ENCODE data around the gene SLC44A2. TPM values are rescaled to one million over a fixed set of nuclear protein-coding genes. Genes with fewer than 3 reads are reported as not detected.

The SLC44A2 gene
- total and polyA plus RNA-seq, 2 of the 13 experiments (the other 11 are each of a cell fraction or from before 2014, with no cell fraction given) = 2.4 to 5.6 TPM

DNA sequence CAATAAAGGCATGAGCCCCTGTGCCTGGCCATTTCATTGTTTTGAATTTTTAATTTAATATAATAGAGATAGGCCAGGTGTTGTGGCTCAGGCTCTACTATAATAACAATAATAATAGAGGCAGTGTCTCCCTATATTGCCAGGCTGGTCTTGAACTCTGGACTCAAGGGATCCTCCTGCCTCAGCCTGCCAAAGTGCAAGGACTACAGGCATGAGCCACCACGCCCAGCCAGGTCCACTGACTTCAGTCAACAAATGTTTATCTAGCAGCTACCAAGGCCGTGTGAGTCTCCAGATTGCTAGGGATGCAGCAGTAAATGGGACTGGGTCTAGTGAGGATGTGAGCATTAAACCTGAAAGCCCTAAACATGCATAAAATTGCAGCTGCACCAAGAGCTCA is 15.0 kb downstream of the SLC44A2 start (continued):
- TF ChIP-seq, protein P1, sequence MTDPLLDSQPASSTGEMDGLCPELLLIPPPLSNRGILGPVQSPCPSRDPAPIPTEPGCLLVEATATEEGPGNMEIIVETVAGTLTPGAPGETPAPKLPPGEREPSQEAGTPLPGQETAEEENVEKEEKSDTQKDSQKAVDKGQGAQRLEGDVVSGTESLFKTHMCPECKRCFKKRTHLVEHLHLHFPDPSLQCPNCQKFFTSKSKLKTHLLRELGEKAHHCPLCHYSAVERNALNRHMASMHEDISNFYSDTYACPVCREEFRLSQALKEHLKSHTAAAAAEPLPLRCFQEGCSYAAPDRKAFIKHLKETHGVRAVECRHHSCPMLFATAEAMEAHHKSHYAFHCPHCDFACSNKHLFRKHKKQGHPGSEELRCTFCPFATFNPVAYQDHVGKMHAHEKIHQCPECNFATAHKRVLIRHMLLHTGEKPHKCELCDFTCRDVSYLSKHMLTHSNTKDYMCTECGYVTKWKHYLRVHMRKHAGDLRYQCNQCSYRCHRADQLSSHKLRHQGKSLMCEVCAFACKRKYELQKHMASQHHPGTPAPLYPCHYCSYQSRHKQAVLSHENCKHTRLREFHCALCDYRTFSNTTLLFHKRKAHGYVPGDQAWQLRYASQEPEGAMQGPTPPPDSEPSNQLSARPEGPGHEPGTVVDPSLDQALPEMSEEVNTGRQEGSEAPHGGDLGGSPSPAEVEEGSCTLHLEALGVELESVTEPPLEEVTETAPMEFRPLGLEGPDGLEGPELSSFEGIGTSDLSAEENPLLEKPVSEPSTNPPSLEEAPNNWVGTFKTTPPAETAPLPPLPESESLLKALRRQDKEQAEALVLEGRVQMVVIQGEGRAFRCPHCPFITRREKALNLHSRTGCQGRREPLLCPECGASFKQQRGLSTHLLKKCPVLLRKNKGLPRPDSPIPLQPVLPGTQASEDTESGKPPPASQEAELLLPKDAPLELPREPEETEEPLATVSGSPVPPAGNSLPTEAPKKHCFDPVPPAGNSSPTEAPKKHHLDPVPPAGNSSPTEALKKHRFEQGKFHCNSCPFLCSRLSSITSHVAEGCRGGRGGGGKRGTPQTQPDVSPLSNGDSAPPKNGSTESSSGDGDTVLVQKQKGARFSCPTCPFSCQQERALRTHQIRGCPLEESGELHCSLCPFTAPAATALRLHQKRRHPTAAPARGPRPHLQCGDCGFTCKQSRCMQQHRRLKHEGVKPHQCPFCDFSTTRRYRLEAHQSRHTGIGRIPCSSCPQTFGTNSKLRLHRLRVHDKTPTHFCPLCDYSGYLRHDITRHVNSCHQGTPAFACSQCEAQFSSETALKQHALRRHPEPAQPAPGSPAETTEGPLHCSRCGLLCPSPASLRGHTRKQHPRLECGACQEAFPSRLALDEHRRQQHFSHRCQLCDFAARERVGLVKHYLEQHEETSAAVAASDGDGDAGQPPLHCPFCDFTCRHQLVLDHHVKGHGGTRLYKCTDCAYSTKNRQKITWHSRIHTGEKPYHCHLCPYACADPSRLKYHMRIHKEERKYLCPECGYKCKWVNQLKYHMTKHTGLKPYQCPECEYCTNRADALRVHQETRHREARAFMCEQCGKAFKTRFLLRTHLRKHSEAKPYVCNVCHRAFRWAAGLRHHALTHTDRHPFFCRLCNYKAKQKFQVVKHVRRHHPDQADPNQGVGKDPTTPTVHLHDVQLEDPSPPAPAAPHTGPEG (CRISPR knock-in tag; IDR thresholded peaks at IDR 0.05) = no peak
- no peak; the same call in 1 of the 2 replicates for TF ChIP-seq ZNF3 (CRISPR knock-in tag; IDR thresholded peaks at IDR 0.05)
- TF ChIP-seq, protein P2, sequence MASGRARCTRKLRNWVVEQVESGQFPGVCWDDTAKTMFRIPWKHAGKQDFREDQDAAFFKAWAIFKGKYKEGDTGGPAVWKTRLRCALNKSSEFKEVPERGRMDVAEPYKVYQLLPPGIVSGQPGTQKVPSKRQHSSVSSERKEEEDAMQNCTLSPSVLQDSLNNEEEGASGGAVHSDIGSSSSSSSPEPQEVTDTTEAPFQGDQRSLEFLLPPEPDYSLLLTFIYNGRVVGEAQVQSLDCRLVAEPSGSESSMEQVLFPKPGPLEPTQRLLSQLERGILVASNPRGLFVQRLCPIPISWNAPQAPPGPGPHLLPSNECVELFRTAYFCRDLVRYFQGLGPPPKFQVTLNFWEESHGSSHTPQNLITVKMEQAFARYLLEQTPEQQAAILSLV (CRISPR knock-in tag; IDR thresholded peaks at IDR 0.05; ENCODE audit: borderline replicate concordance) = no peak

DNA sequence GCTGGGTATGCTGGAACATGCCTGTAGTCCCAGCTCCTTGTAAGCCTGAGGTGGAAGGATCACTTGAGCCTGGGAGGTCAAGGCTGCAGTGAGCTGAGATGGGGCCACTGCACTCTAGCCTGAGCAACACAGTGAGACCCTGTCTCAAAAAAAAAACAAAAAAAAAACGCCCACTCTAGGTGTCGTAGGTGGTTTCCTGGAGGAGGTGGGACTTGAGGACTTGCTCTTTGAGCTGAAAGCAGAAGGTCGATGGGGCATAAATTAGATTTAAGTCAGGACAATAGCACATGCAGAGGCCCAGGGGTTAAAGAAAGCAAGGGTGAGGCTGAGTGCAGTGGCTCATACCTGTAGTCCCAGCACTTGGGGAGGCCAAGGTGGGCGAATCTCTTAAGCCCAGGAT is 15.9 kb downstream of the SLC44A2 start:
- no peak for DNase-seq (ENCODE audit: low spot score)
- Histone ChIP-seq H3K9me3 (ENCODE audit: low read length) (no peaks in the 10 kb centered on the region), H3K79me2 (ENCODE audit: insufficient read depth, low read length) (no peaks in the 10 kb centered on the region), H3K27me3 (ENCODE audit: control insufficient read depth in 1 of 2, insufficient read depth in 2 of 2, low read length in 2 of 2) (no peaks in the 10 kb centered on the region), H2AFZ (ENCODE audit: low read length) (no peak overlapping the region), H3K9ac (ENCODE audit: insufficient read depth, low read depth, low read length) (no peak overlapping the region), H3K4me1 (ENCODE audit: insufficient read depth, low read length) (peaks cover 85% of the 10 kb centered on the region), H3K36me3 (replicated peaks in 1 of 2; ENCODE audit: control insufficient read depth in 1 of 2, insufficient read depth in 2 of 2, low read length in 2 of 2) (no peaks in the 10 kb centered on the region), H3K4me2 (ENCODE audit: low read depth, low read length) (no peak overlapping the region), H3K27ac (ENCODE audit: extremely low read length, insufficient read depth, low read length) (no peak overlapping the region), H4K20me1 (ENCODE audit: insufficient read depth, low read length) (no peaks in the 10 kb centered on the region), H3K4me3 (replicated peaks in 1 of 3; ENCODE audit: insufficient read depth in 1 of 3, low read depth in 2 of 3, low read length in 3 of 3) (no peak overlapping the region)
- in situ Hi-C loops (cut with HindIII; ENCODE audit: extremely low pct_ligation_motif_present, low pct_unique_long_range_greater_than_20kb) (loop anchor here (5.0 kb wide), 1 partner anchor 59 kb away; no protein-coding TSS in a partner anchor), intact Hi-C loops (cut with micrococcal nuclease; ENCODE audit: unreplicated experiment) (no loop called here)
- ChIA-PET CTCF (ENCODE audit: low intra/inter-chr PET ratio, low total read pairs) (interaction anchor here (1.8 kb wide), 1 partner anchor 60 kb away, joined by 5 read pairs; no protein-coding TSS in a partner anchor), POLR2A (interaction anchor here (0.9 to 2.0 kb wide), 3 partner anchors 22 to 61 kb away, joined by 3 to 5 read pairs (median 3); partner anchors contain the start of gene QTRT1)
- FAIRE-seq = no peak
- BruUV-seq (replicated peaks) = no TSS peak
- WGBS (ENCODE audit: low lambda C conversion rate) = 39% methylated on average over 4 of the region's 4 CpGs
- ATAC-seq = no peak
- TF ChIP-seq ZNF232 (CRISPR knock-in tag; IDR thresholded peaks at IDR 0.05; ENCODE audit: borderline replicate concordance) (no peak), STAT5B (CRISPR knock-in tag; IDR thresholded peaks at IDR 0.05) (no peak), AKAP8 (CRISPR knock-in tag; IDR thresholded peaks at IDR 0.05) (no peak), EZH2 (conservative IDR thresholded peaks at IDR 0.05; ENCODE audit: low read depth, low read length) (no peak), SRF (IDR thresholded peaks at IDR 0.05; ENCODE audit: low read depth, low read length) (no peak), JUND (CRISPR knock-in tag; IDR thresholded peaks at IDR 0.05) (no peak), DR1 (CRISPR knock-in tag; IDR thresholded peaks at IDR 0.05) (no peak), ZNF629 (CRISPR knock-in tag; conservative IDR thresholded peaks at IDR 0.05) (no peak), TBL1XR1 (IDR thresholded peaks at IDR 0.05; ENCODE audit: borderline replicate concordance, low read length, partially characterized antibody) (no peak), SRSF4 (IDR thresholded peaks at IDR 0.05; ENCODE audit: low read depth, low read length, poor library complexity, severe bottlenecking) (no peak)
- TF ChIP-seq, protein P3, sequence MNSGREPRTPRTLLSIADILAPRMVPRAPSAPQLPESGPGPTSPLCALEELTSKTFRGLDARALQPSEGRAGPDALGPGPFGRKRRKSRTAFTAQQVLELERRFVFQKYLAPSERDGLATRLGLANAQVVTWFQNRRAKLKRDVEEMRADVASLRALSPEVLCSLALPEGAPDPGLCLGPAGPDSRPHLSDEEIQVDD (CRISPR knock-in tag; IDR thresholded peaks at IDR 0.05; ENCODE audit: borderline replicate concordance) = no peak
- TF ChIP-seq, protein P4, sequence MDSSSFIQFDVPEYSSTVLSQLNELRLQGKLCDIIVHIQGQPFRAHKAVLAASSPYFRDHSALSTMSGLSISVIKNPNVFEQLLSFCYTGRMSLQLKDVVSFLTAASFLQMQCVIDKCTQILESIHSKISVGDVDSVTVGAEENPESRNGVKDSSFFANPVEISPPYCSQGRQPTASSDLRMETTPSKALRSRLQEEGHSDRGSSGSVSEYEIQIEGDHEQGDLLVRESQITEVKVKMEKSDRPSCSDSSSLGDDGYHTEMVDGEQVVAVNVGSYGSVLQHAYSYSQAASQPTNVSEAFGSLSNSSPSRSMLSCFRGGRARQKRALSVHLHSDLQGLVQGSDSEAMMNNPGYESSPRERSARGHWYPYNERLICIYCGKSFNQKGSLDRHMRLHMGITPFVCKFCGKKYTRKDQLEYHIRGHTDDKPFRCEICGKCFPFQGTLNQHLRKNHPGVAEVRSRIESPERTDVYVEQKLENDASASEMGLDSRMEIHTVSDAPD (CRISPR knock-in tag; IDR thresholded peaks at IDR 0.05) = no peak

All from HepG2 (cell line).